Endothelial cell (in vitro differentiated cells): ENCODE measurements around the gene INPP5B. TPM values are rescaled to one million over a fixed set of nuclear protein-coding genes. Genes with fewer than 3 reads are reported as not detected.

ENCODE experiments used
- DNase-seq: peaks from one replicate; pipeline ENCODE4 v3.0.0; 2021; ENCODE audit warnings: low spot score
- H3K27ac Mint-ChIP-seq: one replicate; pipeline ENCODE4 v1.8.0; 2021; ENCODE audit warnings: mixed read lengths, inconsistent platforms; ENCODE audit not compliant: unreplicated experiment
- H3K27me3 Mint-ChIP-seq: one replicate; pipeline ENCODE4 v1.8.0; 2021; ENCODE audit warnings: mild to moderate bottlenecking, moderate library complexity, mixed read lengths, inconsistent platforms; ENCODE audit not compliant: unreplicated experiment
- H3K36me3 Mint-ChIP-seq: one replicate; pipeline ENCODE4 v1.8.0; 2021; ENCODE audit warnings: mild to moderate bottlenecking, low read depth, mixed read lengths, inconsistent platforms; ENCODE audit not compliant: unreplicated experiment
- H3K4me1 Mint-ChIP-seq: one replicate; pipeline ENCODE4 v1.8.0; 2021; ENCODE audit warnings: mild to moderate bottlenecking, mixed read lengths, inconsistent platforms; ENCODE audit not compliant: unreplicated experiment
- H3K4me3 Mint-ChIP-seq: one replicate; pipeline ENCODE4 v1.8.0; 2021; ENCODE audit warnings: mild to moderate bottlenecking, mixed read lengths, inconsistent platforms; ENCODE audit not compliant: unreplicated experiment
- H3K9me3 Mint-ChIP-seq: one replicate; pipeline ENCODE4 v1.8.0; 2021; ENCODE audit warnings: mixed read lengths, inconsistent platforms; ENCODE audit not compliant: unreplicated experiment
- total RNA-seq: library from RNA; stranded (reverse); fragmentation: NEBNext Ultra II Directional; extraction: Animal tissue kit (Norgen Biotek cat#: 25700); gene quantifications from one replicate; pipeline ENCODE4 v1.2.1, GENCODE V29; 2021; ENCODE audit not compliant: unreplicated experiment
- TF ChIP-seq, protein P1 (sequence below): fragments of 200-600 bp; sonication (generic); IDR thresholded peaks from one replicate; pipeline ENCODE4 v1.5.0; 2021; ENCODE audit warnings: antibody characterized with exemption; ENCODE audit not compliant: unreplicated experiment

INPP5B gene
- total RNA-seq, 1 donor from 2014 or later = 18.4 TPM

DNA sequence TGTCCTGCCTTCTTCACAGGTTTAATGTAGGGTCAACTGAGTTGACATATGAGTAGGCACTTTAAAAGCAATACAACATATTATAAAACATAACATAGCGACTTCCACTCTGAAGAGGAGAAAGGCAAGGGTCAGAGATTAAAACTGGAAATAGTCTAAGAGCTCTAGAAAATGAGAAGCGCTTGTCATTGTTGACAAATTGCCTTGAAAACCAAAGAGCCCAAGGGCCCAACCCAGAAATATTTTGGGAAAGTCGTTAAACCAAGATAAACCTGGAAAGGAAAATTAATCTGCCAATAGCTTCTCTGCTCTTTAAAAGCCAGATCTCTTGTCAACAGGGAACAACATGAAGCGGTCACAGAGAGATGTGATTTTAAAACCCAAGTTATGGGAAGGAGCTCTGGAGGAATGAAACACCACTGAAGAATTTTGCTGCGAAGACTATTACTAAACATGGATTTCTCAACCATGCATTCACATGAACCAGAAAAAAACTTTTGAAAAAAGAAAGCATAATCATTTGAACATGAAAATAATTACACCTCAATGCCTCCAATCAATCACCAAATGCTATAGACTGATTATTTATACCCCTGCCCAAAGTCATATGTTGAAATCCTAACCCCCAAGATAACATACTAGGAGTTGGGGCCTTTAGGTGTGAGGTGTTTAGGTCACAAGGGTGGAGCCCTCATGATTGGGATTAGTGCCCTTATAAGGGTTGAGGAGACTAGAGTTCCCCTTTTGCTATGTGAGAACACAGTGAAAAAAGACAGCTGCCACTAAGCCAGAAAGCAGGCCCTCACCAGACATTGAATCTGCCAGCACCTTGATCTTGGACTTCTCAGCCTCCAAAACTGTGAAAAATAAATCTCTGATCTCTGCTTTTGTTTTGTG lies 54.5 kb downstream of the INPP5B start:
- H3K4me1 Mint-ChIP-seq = no peaks in the 10 kb centered on the region
- H3K9me3 Mint-ChIP-seq = no peaks in the 10 kb centered on the region
- DNase-seq = no peak
- H3K27me3 Mint-ChIP-seq = no peaks in the 10 kb centered on the region
- H3K36me3 Mint-ChIP-seq = peaks cover 12% of the 10 kb centered on the region
- H3K27ac Mint-ChIP-seq = no peak overlapping the region
- no peak overlapping the region for H3K4me3 Mint-ChIP-seq
- TF ChIP-seq, protein P1, sequence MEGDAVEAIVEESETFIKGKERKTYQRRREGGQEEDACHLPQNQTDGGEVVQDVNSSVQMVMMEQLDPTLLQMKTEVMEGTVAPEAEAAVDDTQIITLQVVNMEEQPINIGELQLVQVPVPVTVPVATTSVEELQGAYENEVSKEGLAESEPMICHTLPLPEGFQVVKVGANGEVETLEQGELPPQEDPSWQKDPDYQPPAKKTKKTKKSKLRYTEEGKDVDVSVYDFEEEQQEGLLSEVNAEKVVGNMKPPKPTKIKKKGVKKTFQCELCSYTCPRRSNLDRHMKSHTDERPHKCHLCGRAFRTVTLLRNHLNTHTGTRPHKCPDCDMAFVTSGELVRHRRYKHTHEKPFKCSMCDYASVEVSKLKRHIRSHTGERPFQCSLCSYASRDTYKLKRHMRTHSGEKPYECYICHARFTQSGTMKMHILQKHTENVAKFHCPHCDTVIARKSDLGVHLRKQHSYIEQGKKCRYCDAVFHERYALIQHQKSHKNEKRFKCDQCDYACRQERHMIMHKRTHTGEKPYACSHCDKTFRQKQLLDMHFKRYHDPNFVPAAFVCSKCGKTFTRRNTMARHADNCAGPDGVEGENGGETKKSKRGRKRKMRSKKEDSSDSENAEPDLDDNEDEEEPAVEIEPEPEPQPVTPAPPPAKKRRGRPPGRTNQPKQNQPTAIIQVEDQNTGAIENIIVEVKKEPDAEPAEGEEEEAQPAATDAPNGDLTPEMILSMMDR = no peak

DNA sequence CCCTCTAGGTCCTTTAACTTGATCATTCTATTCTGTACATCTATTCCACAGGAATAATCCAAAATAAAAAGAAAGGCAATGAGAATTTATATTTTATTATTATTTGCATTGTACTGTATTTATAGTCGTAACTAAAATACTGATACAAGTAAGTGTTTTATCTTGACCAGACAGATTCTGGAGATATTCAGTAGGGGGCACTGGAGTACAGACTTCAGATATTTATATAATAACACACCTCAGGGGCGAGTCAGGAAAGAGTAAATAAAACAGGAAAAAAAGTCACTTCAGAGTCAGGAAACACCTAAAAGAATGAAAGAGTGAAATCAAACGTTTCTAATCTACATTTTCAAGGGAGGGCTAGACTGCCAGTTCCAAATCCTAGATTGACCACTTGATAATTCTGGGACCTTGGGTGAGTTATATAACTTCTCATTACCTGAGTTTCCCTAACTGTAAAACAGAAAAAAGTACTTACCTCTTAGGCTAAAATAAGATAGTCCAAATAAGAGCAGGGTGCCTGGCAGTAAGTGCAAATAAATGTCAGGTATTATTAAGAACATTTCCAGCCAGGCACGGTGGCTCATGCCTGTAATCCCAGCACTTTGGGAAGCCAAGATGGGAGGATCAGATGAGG lies 56.4 kb downstream of the INPP5B start:
- Mint-ChIP-seq H3K4me3 (no peak overlapping the region), H3K4me1 (no peaks in the 10 kb centered on the region), H3K36me3 (peaks cover 18% of the 10 kb centered on the region), H3K9me3 (no peaks in the 10 kb centered on the region), H3K27me3 (no peaks in the 10 kb centered on the region), H3K27ac (no peak overlapping the region)
- TF ChIP-seq, protein P1 = peak; percentile 50
- no peak for DNase-seq

DNA sequence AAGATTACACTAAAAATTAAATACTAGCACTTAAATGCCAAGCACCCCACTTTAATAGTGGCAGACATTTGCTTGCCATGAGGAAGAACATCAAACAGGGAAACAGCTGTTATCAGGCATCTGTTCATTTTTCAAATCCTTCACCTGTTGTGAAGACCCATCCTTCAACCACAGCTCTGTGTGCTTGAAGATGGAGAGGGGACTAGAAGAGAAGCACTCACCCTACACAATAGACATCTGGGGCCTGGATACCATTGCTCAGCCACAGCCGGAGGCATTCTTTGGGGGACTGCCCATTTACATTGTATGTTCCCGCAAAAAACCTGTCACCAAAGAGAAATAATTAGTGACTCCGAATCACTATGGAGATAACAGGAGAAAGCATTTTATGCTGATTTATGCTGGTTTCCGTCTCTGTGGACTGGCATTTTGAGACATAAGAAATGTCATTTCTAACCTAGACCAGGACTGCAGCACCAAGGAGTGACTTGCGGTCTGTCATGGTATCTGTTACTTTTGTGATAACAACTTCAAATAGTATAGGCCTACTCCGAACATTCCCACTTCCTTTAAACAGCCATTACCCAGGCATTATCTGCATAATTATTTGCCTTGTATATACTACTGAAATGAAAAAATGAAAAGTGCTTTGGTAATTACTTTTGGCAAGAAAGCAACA lies 58.7 kb downstream of the INPP5B start:
- TF ChIP-seq, protein P1 = no peak
- Mint-ChIP-seq H3K9me3 (no peaks in the 10 kb centered on the region), H3K36me3 (peaks cover 21% of the 10 kb centered on the region)

DNA sequence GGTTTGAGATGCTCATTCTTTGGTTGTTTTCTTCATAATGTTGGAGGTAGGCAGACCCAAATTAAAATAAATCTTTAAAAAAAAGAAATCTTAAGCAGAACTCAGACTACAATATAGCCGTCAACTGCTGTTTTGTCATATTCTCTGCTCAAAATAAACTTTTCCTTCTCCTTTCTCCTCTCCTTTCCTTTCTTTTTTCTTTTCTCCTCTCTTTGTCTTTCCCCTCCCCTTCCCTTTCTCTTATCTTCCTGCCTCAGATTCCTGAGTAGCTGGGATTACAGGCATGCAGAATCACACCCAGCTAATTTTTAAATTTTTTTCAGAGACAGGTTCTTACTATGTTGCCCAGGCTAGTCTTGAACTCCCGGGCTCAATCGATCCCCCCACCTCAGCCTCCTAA lies 62.7 kb downstream of the INPP5B start:
- Mint-ChIP-seq H3K27me3 (no peaks in the 10 kb centered on the region), H3K4me3 (no peak overlapping the region), H3K9me3 (no peaks in the 10 kb centered on the region), H3K36me3 (peaks cover 29% of the 10 kb centered on the region), H3K4me1 (no peaks in the 10 kb centered on the region), H3K27ac (no peak overlapping the region)
- no peak for DNase-seq
- TF ChIP-seq, protein P1 = no peak

More for the DNA sequence above, 58.7 kb downstream of the INPP5B start:
- Mint-ChIP-seq H3K27me3 (no peaks in the 10 kb centered on the region), H3K4me1 (no peaks in the 10 kb centered on the region), H3K27ac (no peak overlapping the region), H3K4me3 (peak overlapping the region; percentile 37)
- DNase-seq = no peak
